GM19463 (cell line): ENCODE data around the gene TFDP1.

Experiments
- ATAC-seq: cut with Tn5 transposase; IDR thresholded peaks from one replicate; pipeline ENCODE4 v1.9.1; 2021; ENCODE audit warnings: mild to moderate bottlenecking, moderate library complexity; ENCODE audit not compliant: unreplicated experiment

TFDP1 gene, protein sequence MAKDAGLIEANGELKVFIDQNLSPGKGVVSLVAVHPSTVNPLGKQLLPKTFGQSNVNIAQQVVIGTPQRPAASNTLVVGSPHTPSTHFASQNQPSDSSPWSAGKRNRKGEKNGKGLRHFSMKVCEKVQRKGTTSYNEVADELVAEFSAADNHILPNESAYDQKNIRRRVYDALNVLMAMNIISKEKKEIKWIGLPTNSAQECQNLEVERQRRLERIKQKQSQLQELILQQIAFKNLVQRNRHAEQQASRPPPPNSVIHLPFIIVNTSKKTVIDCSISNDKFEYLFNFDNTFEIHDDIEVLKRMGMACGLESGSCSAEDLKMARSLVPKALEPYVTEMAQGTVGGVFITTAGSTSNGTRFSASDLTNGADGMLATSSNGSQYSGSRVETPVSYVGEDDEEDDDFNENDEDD

DNA sequence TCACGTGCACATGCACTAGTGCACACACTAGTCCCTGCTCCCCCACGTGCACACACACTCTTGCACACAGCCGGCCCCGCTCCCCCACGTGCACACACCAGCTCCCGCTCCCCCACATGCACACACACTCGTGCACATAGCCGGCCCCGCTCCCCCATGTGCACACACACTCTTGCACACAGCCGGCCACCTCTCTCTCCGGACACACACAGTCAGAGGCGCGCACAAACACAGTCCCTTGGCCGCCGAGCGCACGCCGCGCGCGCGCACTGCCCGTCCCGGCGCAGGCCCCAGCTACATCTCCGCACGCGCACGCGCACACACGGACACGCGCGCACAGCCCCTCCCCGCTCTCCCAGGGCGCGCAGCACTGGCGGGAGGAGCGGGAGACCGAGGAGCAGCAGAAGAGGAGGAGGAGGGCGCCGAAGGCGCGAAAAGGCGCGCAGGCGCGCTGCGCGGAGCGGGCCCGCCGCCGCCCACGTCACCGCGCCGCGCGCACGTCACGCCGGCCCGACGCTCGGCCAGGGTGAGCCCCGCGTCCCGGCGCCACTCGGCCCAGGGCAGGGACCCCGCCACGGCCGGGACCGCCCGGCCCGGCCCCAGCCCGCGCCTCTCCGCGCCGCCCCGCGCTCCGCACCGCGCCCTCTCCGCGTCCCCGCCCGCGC, at the start of gene TFDP1:
Gene TFDP1 (plus strand): TSS at position 549 of the 665 bp plus-strand sequence. CDS start 1,085 bp downstream, outside the sequence.
- ATAC-seq: peak; percentile 78

DNA sequence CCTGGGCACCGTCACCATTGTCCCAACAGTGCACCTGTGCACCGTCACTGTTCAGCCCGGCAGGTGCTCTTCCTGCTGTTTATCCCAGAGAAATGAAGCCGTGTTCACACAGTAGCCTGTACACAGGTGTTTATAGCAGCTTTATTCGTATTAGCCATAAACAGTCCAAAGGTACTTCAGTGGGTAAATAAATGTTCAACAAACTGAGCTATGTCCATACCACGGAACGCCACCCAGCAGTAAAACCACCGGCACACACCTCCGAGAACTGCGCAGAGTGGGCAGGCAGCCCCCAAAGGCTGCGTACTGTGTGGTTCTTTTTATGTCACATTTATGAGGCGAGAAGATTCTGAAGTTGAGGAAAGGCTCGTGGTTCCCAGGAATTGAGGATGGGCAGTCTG, 49.2 kb upstream of the TFDP1 start:
- no peak for ATAC-seq

DNA sequence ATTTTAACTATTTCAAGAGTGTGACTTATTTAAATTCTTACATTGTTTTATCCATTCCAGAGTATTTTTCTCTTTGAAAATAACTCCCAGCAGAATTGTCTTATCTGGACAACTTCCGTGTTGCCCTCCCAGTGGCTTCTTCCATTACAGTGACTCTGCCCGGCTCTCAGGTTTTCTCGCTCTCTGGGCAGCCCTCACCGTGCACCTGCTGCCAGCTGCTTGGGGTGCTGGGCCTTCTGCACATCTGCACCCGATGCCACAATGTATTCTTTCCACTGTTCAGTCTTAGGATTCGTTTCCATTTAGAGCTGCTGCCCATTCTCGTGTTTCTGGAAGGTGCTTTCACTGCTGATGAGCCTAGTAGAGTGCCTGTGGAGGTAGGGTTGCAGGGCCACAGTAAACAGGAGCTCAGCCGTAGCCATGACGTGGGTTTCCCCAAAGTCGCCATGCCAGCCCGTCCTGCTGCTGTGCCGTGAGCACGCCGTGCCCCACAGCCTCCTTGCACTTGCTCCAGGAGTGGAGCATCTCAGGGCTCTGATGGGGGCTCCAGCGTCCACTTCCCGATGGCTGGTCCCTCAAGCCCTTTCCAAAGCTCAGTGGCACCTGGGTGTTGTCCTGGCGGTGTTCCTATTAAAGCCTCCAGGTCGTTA, 48.0 kb upstream of the TFDP1 start:
- no peak for ATAC-seq

DNA sequence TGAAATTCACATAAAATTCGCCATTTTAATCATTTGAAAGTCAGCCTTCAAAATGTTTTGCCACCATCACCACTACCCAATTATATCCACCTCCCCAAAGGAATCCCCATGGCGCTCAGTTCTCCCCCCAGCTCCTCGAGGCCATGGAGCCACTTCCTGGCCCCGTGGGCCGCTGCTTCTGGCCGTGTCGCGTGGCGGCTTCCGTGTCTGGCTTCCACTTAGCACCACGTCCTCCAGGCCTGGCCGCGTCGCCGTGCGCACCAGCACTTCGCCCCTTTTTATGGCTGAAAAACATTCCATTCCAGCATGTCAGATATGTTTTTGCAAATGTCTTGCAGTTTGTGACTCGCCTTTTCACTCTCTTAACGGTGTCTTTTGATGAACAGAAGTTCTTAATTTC, 47.3 kb upstream of the TFDP1 start:
- no peak for ATAC-seq

DNA sequence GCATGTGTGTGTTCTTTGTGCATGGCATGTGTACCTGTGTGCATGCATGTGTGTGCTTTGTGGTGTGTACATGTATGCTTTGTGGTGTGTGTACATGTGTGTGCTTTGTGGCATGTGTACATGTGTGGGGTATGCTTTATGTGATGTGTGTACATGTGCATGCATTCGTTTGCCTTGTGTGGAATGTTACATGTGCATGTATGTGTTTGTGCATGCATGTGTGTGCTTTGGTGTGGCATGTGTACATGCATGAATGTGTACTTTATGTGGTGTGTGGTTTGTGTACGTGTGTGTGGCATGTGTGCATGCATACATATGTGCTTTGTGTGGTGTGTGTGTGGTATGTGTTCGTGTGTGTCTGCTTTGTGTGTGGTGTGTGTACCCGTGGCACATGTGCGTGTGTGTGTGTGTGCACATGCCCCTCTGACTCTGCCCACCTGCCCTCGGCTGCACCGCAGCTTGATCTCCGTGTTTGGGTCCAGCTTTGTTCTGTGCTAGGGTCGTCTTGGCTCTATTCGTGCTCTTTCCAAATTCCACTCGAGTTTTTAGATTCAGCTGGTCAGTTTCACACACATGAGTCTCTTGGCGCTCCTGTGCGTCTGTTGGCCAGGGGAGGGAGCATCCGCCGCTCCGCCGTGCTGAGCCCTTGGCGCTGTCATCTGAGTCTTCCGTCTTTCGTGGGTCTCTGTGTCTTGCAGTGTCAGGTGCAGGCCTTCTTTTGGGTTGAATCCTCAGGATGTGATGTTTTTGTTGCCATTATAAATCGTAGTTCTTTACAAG, 46.5 kb upstream of the TFDP1 start:
- ATAC-seq: no peak

DNA sequence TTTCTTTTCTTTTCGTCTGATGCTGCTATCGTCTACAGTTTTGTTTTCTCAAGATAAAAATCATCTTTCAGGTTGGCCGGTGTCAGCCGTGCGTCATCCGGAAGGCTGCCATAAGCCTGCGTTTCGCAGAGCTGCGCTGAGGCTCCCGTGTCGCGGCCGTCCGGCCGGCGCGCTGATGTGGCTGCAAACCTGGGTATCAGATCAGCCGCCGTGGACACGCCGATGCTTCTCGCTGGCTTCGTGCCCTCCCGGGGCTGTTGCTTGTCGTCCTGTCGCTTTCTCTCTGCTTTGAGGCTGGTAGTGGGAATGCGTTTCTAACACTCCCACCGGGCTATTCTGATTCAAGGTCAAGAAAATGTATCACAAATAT, 45.9 kb upstream of the TFDP1 start:
- no peak for ATAC-seq

DNA sequence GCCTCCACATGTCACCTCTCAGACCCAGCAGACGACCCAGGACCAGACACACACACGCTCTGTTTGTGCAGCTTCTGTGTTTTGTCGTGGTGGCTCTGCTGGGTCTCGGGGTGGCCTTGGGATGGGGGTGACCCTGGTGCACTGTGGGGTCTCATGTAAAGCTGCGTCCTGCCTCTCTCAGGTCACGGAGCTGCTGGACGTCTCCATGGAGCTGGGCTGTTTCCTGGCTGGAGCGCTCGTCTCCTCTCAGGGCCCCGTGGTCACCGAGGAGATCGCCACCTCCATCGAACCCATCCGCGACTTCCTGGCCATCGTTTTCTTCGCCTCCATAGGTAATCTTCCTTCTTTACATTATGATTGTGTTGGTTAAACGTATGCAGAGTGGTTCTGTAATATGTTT, 45.4 kb upstream of the TFDP1 start:
- no peak for ATAC-seq

DNA sequence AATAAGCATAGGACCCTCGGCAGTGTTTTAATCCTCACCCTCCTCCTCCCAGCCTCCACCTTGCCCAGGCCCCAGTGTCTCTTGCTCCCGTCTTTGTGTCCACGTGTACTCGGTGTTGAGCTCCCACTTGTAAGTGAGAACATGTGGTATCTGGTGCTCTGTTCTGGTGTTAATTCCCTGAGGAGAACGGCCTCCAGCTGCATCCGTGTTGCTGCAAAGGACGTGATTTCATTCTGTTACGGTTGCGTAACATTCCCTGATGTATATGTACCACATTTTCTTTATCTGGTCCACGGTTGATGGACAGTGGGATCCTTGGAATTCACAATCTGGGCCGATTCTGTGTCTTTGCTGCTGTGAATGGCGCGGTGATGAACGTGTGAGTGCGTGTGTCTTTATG, 44.7 kb upstream of the TFDP1 start:
- ATAC-seq: no peak

DNA sequence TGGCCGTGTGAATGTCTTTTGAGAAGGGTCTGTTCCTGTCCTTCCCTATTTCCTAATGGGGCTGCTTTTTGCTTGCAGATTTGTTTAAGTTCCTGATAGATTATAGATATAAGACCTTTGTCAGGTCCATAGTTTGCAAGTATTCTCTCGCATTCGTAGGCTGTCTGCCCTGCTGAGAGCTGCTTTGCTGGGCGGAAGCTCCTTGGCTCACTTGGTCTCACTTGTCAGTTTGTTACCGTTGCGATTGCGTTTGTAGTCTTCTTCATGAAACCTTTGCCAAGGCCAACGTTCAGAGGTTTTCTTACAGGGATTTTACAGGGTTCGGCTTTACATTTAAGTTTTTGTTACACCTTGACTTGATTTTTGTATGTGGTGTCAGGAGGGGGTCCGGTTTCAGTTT, 44.0 kb upstream of the TFDP1 start:
- ATAC-seq: no peak

DNA sequence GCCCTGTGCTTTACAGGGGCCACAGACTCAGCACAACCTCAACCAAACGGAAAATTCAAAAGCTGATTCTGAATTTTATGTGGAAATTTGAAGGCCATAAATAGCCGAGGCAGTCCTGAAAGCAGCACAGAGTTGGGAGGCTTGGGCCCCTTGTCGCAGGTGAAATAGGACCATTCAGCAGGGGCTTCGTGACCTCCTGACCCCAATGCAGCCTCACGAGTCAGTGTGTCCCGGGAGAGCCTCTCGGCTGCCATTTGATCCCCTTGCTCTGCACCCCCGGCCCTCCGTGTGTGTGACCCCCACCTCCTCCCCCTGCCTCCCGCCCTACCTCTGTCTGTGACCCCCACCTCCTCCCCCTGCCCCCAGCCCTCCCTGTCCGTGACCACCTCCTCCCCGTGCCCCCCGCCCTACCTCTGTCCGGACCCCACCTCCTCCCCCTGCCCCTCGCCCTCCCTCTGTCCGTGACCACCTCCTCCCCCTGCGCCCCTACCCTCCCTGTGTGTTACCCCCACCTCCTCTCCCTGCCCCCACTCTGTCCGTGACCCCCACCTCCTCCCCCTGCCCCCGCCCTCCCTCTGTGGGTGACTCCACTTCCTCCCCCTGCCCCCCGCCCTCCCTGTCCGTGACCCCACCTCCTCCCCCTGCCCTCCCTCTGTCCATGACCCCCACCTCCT, 41.7 kb upstream of the TFDP1 start:
- no peak for ATAC-seq

DNA sequence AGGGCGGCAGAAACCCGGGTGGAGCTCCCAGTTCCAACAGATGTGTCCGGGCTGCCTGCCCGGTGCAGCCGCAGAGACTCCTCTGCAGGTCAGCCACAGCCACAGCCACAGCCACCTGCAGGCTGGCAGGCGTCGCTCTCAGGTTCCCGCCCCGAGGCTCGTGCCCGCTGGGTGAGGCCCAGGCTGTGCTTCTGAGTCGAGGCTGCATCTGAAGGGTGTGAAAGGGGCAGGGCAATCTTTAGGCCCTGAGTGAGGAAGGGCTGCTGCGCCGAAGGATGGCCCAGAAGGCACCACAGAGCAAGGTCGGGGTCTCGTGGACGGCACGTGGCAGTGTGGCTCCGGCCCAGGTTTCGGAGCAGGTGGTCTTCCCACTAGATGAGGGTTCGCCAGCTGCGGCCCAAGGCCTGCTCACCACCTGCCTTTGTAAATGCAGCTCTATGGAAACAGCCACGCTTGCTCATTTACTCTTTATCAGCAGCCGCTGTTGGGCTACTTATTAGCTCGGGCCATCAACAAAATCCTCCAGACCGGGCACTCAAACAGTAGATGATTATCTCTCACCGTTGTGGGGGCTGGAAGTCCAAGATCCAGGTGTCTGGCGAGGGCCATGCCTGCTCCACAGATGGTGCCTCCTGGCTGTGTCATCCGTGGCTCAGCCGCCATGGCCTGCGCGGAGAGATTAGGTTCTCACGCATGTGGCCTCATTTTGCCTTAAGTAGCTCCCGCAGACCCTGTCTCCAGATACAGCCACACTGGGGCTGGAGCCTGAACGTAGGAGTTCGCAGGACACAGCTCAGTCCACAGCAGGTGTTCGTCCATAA, 40.3 kb upstream of the TFDP1 start:
- no peak for ATAC-seq

DNA sequence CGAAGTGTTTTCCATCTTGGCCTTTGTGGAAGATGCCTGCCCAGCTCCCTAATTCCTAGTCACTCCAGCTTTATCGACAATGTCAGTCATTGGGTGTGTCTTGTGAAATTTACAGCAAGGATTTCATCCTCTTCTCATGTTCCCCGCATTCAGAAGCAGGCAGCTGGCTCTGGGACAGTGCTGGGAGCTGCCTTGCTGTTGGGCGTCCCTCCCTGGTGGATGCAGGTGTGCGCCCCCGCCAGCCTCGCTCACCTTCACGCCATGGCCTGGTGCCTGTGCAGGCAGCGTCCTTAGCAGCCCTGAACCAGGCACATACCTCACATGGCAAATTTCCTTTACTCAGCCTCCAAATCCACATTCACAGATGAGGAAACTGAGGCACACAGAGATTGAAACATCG, 39.7 kb upstream of the TFDP1 start:
- no peak for ATAC-seq

DNA sequence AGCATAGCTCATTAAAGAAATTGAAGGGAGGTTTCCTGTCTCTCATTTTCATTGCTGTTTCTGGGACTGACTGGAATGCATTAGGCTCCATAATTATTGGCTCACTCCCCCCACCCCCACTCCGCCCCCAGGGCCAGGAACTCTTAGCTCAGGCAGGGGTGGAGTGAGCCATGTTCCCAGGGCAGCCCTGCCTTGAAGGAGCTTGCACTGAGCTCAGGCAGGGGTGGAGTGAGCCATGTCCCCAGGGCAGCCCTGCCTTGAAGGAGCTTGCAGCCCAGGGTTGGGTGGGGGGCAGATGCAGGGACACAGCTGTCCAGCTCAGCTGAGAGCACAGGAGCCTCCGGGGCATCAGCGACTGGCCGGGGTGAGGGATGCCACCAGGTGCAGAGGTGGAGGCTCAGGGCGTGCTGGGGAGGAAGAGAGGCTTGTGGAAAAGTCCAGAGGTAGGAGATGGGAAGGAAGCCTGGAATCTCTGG, 39.1 kb upstream of the TFDP1 start:
- ATAC-seq: no peak

DNA sequence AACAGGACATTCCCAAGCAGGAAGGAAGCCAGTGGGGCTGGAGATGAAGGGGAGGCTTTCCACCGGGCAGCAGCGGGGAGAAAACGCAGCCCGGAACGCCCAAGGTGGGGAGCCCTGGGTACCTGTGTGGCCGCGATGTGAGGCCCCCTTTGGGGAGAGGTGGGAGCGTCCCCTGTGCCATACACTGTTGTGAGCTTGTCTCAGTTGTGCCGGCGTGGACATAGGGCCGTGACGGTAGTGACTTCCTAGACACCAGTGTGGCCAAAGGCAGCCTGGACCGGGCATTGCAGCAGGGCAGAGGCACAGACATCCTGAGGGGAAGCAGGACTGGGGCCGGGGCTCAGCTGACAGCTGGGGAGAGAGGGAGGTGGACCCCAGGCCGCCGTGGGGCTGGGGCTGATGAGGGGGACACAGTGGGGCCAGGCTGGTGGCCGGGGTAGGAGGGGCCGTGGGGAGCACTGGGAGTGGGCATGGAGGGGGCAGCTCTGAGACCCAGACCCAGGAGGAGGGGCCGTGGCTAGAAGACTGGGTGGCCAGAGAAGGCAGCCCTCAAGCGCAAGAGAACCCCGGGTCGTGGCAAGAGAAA, 38.5 kb upstream of the TFDP1 start:
- no peak for ATAC-seq

DNA sequence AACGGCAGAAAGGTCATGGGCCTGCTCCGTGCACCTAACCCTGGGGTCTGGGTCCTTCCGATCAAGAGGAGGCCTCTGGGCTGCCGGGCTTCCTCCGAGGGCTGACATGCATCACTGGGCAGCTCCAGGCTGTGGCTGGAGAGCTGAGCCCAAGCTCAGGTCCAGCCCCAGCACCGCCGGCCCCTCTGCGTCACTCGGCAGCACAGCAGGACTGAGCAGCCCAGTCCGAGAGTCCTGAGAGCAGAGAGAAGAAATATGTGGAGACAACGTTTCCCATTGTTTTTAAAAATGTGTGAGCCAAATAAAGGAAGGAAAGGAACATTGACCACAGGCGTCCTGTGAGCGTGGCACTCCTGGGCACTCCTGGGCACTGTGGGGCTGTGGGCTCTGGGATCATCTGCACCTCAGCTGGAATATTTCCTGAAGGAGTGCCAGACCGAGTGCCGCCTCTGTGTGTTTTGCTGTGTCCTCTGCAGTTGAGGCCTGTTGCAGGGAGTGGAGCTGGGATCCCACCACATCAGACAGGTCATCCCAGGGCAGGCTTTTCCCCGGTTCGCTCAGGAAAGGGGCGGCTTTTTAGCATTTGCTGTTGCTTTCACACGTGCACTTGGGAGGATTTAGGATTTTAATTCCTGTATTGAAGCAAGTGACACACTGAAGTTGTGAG, 37.8 kb upstream of the TFDP1 start:
- no peak for ATAC-seq

DNA sequence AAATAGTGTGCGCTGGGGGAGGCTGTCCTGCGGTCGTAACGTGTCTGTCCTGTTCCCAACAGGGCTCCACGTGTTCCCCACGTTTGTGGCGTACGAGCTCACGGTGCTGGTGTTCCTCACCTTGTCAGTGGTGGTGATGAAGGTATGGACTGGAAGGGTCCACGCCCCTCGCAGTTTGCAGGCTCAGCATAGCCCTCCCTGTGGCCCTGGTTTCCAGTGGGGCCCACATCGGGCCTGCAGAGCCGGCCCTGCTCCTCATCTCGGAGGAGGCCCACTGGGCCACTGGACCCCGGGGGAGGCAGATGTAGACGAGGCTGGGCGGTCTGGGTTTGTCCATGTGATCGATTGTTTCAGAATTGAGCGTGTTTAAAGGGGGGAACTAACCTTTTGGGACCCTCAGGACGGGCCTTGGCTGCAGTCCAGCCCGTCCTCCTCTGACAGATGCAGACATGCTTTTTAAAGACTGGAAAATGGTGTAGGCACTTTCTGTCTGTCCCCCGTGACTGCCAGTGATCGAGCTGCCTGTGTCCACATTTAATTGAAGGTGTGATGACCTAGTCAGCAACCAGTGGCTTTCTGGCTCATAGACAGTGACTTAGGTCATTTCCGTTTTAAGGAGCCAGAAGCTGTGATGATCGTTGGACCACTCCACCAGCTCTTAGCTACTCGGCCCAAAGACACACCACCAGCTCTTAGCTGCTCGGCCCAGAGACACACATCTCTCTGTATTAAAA, 37.1 kb upstream of the TFDP1 start:
- no peak for ATAC-seq

DNA sequence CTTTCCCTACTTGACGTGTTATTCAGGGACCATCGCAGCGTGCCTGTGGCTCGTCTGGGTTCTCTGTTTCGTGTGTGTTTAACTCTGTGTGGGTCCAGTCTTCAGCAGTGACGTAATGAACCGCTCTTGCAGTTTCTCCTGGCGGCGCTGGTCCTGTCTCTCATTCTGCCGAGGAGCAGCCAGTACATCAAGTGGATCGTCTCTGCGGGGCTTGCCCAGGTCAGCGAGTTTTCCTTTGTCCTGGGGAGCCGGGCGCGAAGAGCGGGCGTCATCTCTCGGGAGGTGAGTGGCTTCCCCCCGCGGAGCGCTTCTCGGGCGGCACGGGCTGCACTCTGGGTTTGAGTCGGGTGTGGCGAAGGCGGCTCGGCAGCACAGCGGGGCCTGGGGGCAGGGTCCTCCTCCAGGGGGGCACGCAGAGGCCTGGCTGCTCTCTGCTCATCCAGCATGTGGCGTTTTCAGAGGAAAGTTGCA, 36.3 kb upstream of the TFDP1 start:
- no peak for ATAC-seq
